ENCODE measurements around the gene LDLR. TPM values are rescaled to one million over a fixed set of nuclear protein-coding genes. Genes with fewer than 3 reads are reported as not detected.
"Not testable (repeated sequence)": the region's sequence is repeated elsewhere in the genome, so short reads cannot be mapped to it uniquely, and the experiment has no call there.

LDLR gene
- total RNA-seq, 3 donors from 2014 or later, result 36.2 to 40.7 (median 39.0) TPM

GRCh38 chr19:11090264-11090996, 1.2 kb downstream of the LDLR start:
- Mint-ChIP-seq H3K4me3 (peak overlapping the region; percentile 93), H3K9me3 (no peaks in the 10 kb centered on the region), H3K4me1 (ENCODE audit: low read depth) (peaks cover 44% of the 10 kb centered on the region), H3K27me3 (ENCODE audit: low read depth) (no peaks in the 10 kb centered on the region), H3K36me3 (ENCODE audit: insufficient read depth) (peaks cover 9% of the 10 kb centered on the region)
- DNase-seq (peak; percentile 96), ATAC-seq (peak; percentile 91 to 93)

- no peaks in the 10 kb centered on the region for H3K27me3 Mint-ChIP-seq (ENCODE audit: low read depth)
- H3K4me1 Mint-ChIP-seq (ENCODE audit: low read depth), result peaks cover 50% of the 10 kb centered on the region
- H3K36me3 Mint-ChIP-seq (ENCODE audit: insufficient read depth), result peaks cover 9% of the 10 kb centered on the region
- H3K9me3 Mint-ChIP-seq, result peaks cover under 1% of the 10 kb centered on the region
- ATAC-seq (no peak), DNase-seq (no peak)
- peak overlapping the region; percentile 85 for H3K4me3 Mint-ChIP-seq
Observed at GRCh38 chr19:11090997-11091702, 1.9 kb downstream of the LDLR start.

GRCh38 chr19:11091703-11092153, 2.5 kb downstream of the LDLR start:
- H3K9me3 Mint-ChIP-seq, result peaks cover 4% of the 10 kb centered on the region
- H3K27me3 Mint-ChIP-seq (ENCODE audit: low read depth), result no peaks in the 10 kb centered on the region
- H3K4me1 Mint-ChIP-seq (ENCODE audit: low read depth), result peaks cover 55% of the 10 kb centered on the region
- ATAC-seq, result no peak
- H3K4me3 Mint-ChIP-seq, result peak overlapping the region; percentile 85
- DNase-seq, result peak; percentile 45
- peaks cover 14% of the 10 kb centered on the region for H3K36me3 Mint-ChIP-seq (ENCODE audit: insufficient read depth)

- DNase-seq, result peak; percentile 30
- H3K4me1 Mint-ChIP-seq (ENCODE audit: low read depth), result peaks cover 56% of the 10 kb centered on the region
Observed at GRCh38 chr19:11092181-11092538, 2.9 kb downstream of the LDLR start.

GRCh38 chr19:11093689-11094238, 4.5 kb downstream of the LDLR start:
- no peak for ATAC-seq
- DNase-seq, result no peak
- no peak overlapping the region for H3K4me3 Mint-ChIP-seq
- H3K4me1 Mint-ChIP-seq (ENCODE audit: low read depth), result peaks cover 59% of the 10 kb centered on the region
- peaks cover 14% of the 10 kb centered on the region for H3K36me3 Mint-ChIP-seq (ENCODE audit: insufficient read depth)
- H3K9me3 Mint-ChIP-seq, result peaks cover 4% of the 10 kb centered on the region
- no peaks in the 10 kb centered on the region for H3K27me3 Mint-ChIP-seq (ENCODE audit: low read depth)

More at GRCh38 chr19:11092181-11092538, 2.9 kb downstream of the LDLR start:
- H3K27me3 Mint-ChIP-seq (ENCODE audit: low read depth), result no peaks in the 10 kb centered on the region
- peaks cover 4% of the 10 kb centered on the region for H3K9me3 Mint-ChIP-seq
- H3K4me3 Mint-ChIP-seq, result peak overlapping the region; percentile 58
- peaks cover 14% of the 10 kb centered on the region for H3K36me3 Mint-ChIP-seq (ENCODE audit: insufficient read depth)
- peak in 1 of 2 donors; percentile 8 for ATAC-seq

- Mint-ChIP-seq H3K4me1 (ENCODE audit: low read depth) (peaks cover 52% of the 10 kb centered on the region), H3K27me3 (ENCODE audit: low read depth) (no peaks in the 10 kb centered on the region), H3K36me3 (ENCODE audit: insufficient read depth) (peaks cover 17% of the 10 kb centered on the region), H3K4me3 (peak overlapping the region; percentile 55), H3K9me3 (peaks cover 8% of the 10 kb centered on the region)
- no peak for ATAC-seq
- no peak for DNase-seq
Observed at GRCh38 chr19:11094520-11094894, 5.2 kb downstream of the LDLR start.

GRCh38 chr19:11096210-11096841, 7.1 kb downstream of the LDLR start:
- Mint-ChIP-seq H3K4me1 (ENCODE audit: low read depth) (peaks cover 55% of the 10 kb centered on the region), H3K9me3 (peaks cover 8% of the 10 kb centered on the region), H3K27me3 (ENCODE audit: low read depth) (no peaks in the 10 kb centered on the region), H3K36me3 (ENCODE audit: insufficient read depth) (peaks cover 30% of the 10 kb centered on the region), H3K4me3 (peak overlapping the region; percentile 55)
- DNase-seq (no peak), ATAC-seq (peak; percentile 60 to 65)

- H3K4me1 Mint-ChIP-seq (ENCODE audit: low read depth), result peaks cover 48% of the 10 kb centered on the region
- H3K36me3 Mint-ChIP-seq (ENCODE audit: insufficient read depth), result peaks cover 27% of the 10 kb centered on the region
- not testable (repeated sequence) for ATAC-seq; DNase-seq; H3K27me3 Mint-ChIP-seq (ENCODE audit: low read depth); H3K4me3 Mint-ChIP-seq; H3K9me3 Mint-ChIP-seq
Observed at GRCh38 chr19:11097367-11097766, 8.1 kb downstream of the LDLR start.

- Mint-ChIP-seq H3K27me3 (ENCODE audit: low read depth) (no peaks in the 10 kb centered on the region), H3K9me3 (peaks cover 8% of the 10 kb centered on the region), H3K4me3 (no peak overlapping the region), H3K36me3 (ENCODE audit: insufficient read depth) (peaks cover 36% of the 10 kb centered on the region), H3K4me1 (ENCODE audit: low read depth) (peaks cover 38% of the 10 kb centered on the region)
- DNase-seq (no peak), ATAC-seq (no peak)
Observed at GRCh38 chr19:11098327-11098726, 9.1 kb downstream of the LDLR start.

GRCh38 chr19:11098861-11099260, 9.6 kb downstream of the LDLR start:
- Mint-ChIP-seq H3K9me3 (peaks cover 8% of the 10 kb centered on the region), H3K4me1 (ENCODE audit: low read depth) (peaks cover 33% of the 10 kb centered on the region), H3K4me3 (no peak overlapping the region), H3K36me3 (ENCODE audit: insufficient read depth) (peaks cover 40% of the 10 kb centered on the region), H3K27me3 (ENCODE audit: low read depth) (no peaks in the 10 kb centered on the region)
- DNase-seq, result no peak
- ATAC-seq, result no peak

- Mint-ChIP-seq H3K4me1 (ENCODE audit: low read depth) (peaks cover 24% of the 10 kb centered on the region), H3K4me3 (no peak overlapping the region), H3K27me3 (ENCODE audit: low read depth) (no peaks in the 10 kb centered on the region), H3K9me3 (peaks cover 8% of the 10 kb centered on the region), H3K36me3 (ENCODE audit: insufficient read depth) (peaks cover 36% of the 10 kb centered on the region)
- ATAC-seq (no peak), DNase-seq (no peak)
Observed at GRCh38 chr19:11100049-11100448, 10.8 kb downstream of the LDLR start.

- Mint-ChIP-seq H3K4me1 (ENCODE audit: low read depth) (peaks cover 16% of the 10 kb centered on the region), H3K4me3 (no peak overlapping the region), H3K27me3 (ENCODE audit: low read depth) (no peaks in the 10 kb centered on the region), H3K9me3 (peaks cover 8% of the 10 kb centered on the region), H3K36me3 (ENCODE audit: insufficient read depth) (peaks cover 38% of the 10 kb centered on the region)
- ATAC-seq, result no peak
- no peak for DNase-seq
Observed at GRCh38 chr19:11101057-11101456, 11.8 kb downstream of the LDLR start.

- H3K9me3 Mint-ChIP-seq, result peaks cover 4% of the 10 kb centered on the region
- no peaks in the 10 kb centered on the region for H3K27me3 Mint-ChIP-seq (ENCODE audit: low read depth)
- H3K4me3 Mint-ChIP-seq, result no peak overlapping the region
- H3K4me1 Mint-ChIP-seq (ENCODE audit: low read depth), result peaks cover 5% of the 10 kb centered on the region
- ATAC-seq, result no peak
- no peak for DNase-seq
- H3K36me3 Mint-ChIP-seq (ENCODE audit: insufficient read depth), result peaks cover 37% of the 10 kb centered on the region
Observed at GRCh38 chr19:11102944-11103343, 13.7 kb downstream of the LDLR start.

- H3K36me3 Mint-ChIP-seq (ENCODE audit: insufficient read depth), result peaks cover 37% of the 10 kb centered on the region
- H3K4me3 Mint-ChIP-seq; H3K9me3 Mint-ChIP-seq; ATAC-seq; DNase-seq; H3K4me1 Mint-ChIP-seq (ENCODE audit: low read depth); H3K27me3 Mint-ChIP-seq (ENCODE audit: low read depth): not testable (repeated sequence)
Observed at GRCh38 chr19:11103667-11104066, 14.4 kb downstream of the LDLR start.
